ENCODE results near the gene STEAP1B.

DNA sequence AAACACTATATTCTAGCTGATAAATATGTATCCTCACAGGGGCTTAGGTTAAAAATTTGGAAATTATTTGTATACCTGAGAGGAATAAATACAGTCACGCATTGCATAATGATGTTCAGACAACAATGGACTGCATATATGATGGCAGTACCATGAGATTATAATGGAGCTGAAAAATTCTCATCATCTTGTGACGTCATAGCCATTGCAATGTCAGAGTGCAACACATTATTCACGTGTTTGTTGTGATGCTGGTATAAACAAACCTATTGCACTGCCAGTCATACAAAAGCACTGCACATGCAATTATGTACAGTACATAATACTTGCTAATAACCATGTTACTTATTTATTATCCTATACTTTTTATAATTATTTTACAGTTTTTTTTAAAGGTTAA lies 31.4 kb downstream of the STEAP1B start:
- TF ChIP-seq JUN (IDR thresholded peaks at IDR 0.05; ENCODE audit: borderline replicate concordance, insufficient read depth, insufficient read length, low read depth) (no peak), POLR2AphosphoS5 (IDR thresholded peaks at IDR 0.05; ENCODE audit: insufficient read depth, low read depth, low read length) (no peak), POLR2A (IDR thresholded peaks at IDR 0.05; ENCODE audit: low read depth, low read length) (no peak)
- TF ChIP-seq, protein P1, sequence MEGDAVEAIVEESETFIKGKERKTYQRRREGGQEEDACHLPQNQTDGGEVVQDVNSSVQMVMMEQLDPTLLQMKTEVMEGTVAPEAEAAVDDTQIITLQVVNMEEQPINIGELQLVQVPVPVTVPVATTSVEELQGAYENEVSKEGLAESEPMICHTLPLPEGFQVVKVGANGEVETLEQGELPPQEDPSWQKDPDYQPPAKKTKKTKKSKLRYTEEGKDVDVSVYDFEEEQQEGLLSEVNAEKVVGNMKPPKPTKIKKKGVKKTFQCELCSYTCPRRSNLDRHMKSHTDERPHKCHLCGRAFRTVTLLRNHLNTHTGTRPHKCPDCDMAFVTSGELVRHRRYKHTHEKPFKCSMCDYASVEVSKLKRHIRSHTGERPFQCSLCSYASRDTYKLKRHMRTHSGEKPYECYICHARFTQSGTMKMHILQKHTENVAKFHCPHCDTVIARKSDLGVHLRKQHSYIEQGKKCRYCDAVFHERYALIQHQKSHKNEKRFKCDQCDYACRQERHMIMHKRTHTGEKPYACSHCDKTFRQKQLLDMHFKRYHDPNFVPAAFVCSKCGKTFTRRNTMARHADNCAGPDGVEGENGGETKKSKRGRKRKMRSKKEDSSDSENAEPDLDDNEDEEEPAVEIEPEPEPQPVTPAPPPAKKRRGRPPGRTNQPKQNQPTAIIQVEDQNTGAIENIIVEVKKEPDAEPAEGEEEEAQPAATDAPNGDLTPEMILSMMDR (IDR thresholded peaks at IDR 0.05; ENCODE audit: extremely low read depth in 1 of 2, insufficient read depth in 1 of 2, low read depth in 1 of 2, low read length in 2 of 2), result no peak
